Trophoblast cell (in vitro differentiated cells and primary cell): ENCODE results near the gene YWHAQ.

ENCODE experiments used
- DNase-seq, 2 donors: peaks; one replicate each; pipeline ENCODE4 v3.0.0-alpha.2; 2016
- H2AFZ ChIP-seq: 2 replicates; pipeline ENCODE4 v1.6.1; 2013; ENCODE audit warnings: low read length, moderate library complexity, mild to moderate bottlenecking; ENCODE audit not compliant: insufficient read depth, poor library complexity
- H2AK5ac ChIP-seq: 2 replicates; pipeline ENCODE4 v1.6.1; 2013; ENCODE audit warnings: mild to moderate bottlenecking, low read length
- H2BK120ac ChIP-seq: 2 replicates; pipeline ENCODE4 v1.6.1; 2013; ENCODE audit warnings: low read length, mild to moderate bottlenecking, moderate library complexity; ENCODE audit not compliant: insufficient read depth, poor library complexity
- H2BK12ac ChIP-seq: 2 replicates; pipeline ENCODE4 v1.6.1; 2013; ENCODE audit warnings: mild to moderate bottlenecking, low read length, moderate library complexity
- H2BK5ac ChIP-seq: 2 replicates; pipeline ENCODE4 v1.6.1; 2013; ENCODE audit warnings: low read length, low read depth, moderate library complexity, mild to moderate bottlenecking; ENCODE audit not compliant: poor library complexity
- H3K14ac ChIP-seq: 2 replicates; pipeline ENCODE4 v1.6.1; 2013; ENCODE audit warnings: mild to moderate bottlenecking, low read length
- H3K18ac ChIP-seq: 2 replicates; pipeline ENCODE4 v1.6.1; 2013; ENCODE audit warnings: mild to moderate bottlenecking, low read length
- H3K23ac ChIP-seq: 2 replicates; pipeline ENCODE4 v1.6.1; 2013; ENCODE audit warnings: low read length
- H3K27ac ChIP-seq: 2 replicates; pipeline ENCODE4 v1.5.1; 2013; ENCODE audit warnings: low read depth, mild to moderate bottlenecking, inconsistent platforms, low read length, moderate library complexity
- H3K27me3 ChIP-seq: 2 replicates; pipeline ENCODE4 v1.6.1; 2013; ENCODE audit warnings: inconsistent platforms, mild to moderate bottlenecking, low read length, moderate library complexity; ENCODE audit not compliant: insufficient read depth
- H3K36me3 ChIP-seq, 2 experiments: 1 replicate in 1 of 2; 2 replicates in 1 of 2; pipeline ENCODE4 v1.6.1; 2013; ENCODE audit warnings: low read length in 2 of 2, mild to moderate bottlenecking in 2 of 2, moderate library complexity in 1 of 2; ENCODE audit not compliant: insufficient read depth in 2 of 2, control insufficient read depth in 1 of 2
- H3K4ac ChIP-seq: 2 replicates; pipeline ENCODE4 v1.6.1; 2013; ENCODE audit warnings: low read depth, mild to moderate bottlenecking, low read length, moderate library complexity
- H3K4me1 ChIP-seq, 2 experiments: 1 replicate in 1 of 2; 2 replicates in 1 of 2; pipeline ENCODE4 v1.6.1; 2013; ENCODE audit warnings: low read length in 2 of 2, mild to moderate bottlenecking in 2 of 2, moderate library complexity in 1 of 2; ENCODE audit not compliant: insufficient read depth in 2 of 2, control insufficient read depth in 1 of 2
- H3K4me2 ChIP-seq: 2 replicates; pipeline ENCODE4 v1.6.1; 2013; ENCODE audit warnings: inconsistent platforms, mild to moderate bottlenecking, low read length, moderate library complexity
- H3K4me3 ChIP-seq: 2 replicates; pipeline ENCODE4 v1.5.1; 2013; ENCODE audit warnings: mild to moderate bottlenecking, low read depth, low read length, inconsistent platforms
- H3K79me1 ChIP-seq: one replicate; pipeline ENCODE4 v1.6.1; 2013; ENCODE audit warnings: low read length
- H3K79me2 ChIP-seq: 2 replicates; pipeline ENCODE4 v1.6.1; 2013; ENCODE audit warnings: low read length, mild to moderate bottlenecking; ENCODE audit not compliant: control insufficient read depth, insufficient read depth, poor library complexity
- H3K9ac ChIP-seq: 2 replicates; pipeline ENCODE4 v1.6.1; 2013; ENCODE audit warnings: mild to moderate bottlenecking, low read length
- H3K9me3 ChIP-seq: 2 replicates; pipeline ENCODE4 v1.6.1; 2013; ENCODE audit warnings: low read depth, mild to moderate bottlenecking, control low read depth, inconsistent platforms, low read length; ENCODE audit not compliant: insufficient read depth
- H4K12ac ChIP-seq: 2 replicates; pipeline ENCODE4 v1.6.1; 2013; ENCODE audit warnings: low read depth, mild to moderate bottlenecking, low read length, moderate library complexity
- H4K8ac ChIP-seq: 2 replicates; pipeline ENCODE4 v1.6.1; 2013; ENCODE audit warnings: low read depth, mild to moderate bottlenecking, low read length, moderate library complexity
- H4K91ac ChIP-seq: one replicate; pipeline ENCODE4 v1.6.1; 2013; ENCODE audit warnings: low read depth, mild to moderate bottlenecking, low read length, moderate library complexity
- WGBS: extraction: QIAGEN DNeasy Blood & Tissue Kit; methylation state at CpG from one replicate; pipeline ENCODE4 v1.1.7; 2013; ENCODE audit warnings: missing lambda C conversion rate; ENCODE audit not compliant: insufficient read length, insufficient coverage; ENCODE audit errors: extremely low coverage; 5-methylcytosine and 5-hydroxymethylcytosine counted together

Gene YWHAQ

DNA sequence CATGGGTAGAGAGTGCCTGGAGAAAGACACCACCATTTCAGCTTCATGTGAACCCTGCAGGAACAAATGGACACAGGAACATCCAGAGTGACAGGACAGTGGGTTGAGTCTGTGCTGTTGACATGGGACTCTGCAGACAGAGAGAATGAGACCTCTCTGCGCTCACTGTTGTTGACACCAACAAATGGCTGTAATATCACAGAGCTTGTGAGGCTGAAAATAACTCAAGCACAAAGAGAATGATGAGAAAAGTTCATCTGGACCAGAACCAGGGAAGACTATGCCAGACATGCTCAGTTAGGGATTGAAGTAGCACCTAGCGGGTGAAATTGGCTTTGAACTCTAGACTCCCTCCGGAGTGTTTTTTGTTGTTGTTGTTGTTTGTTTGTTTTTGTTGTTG lies 37.0 kb upstream of the YWHAQ start:
- H2AFZ ChIP-seq: no peak overlapping the region
- H3K4ac ChIP-seq: no peak overlapping the region
- no peaks in the 10 kb centered on the region for H3K36me3 ChIP-seq
- H3K79me2 ChIP-seq: no peaks in the 10 kb centered on the region
- no peaks in the 10 kb centered on the region for H3K4me1 ChIP-seq
- H4K91ac ChIP-seq: no peak overlapping the region
- H2BK12ac ChIP-seq: no peak overlapping the region
- H3K14ac ChIP-seq: no peak overlapping the region
- no peaks in the 10 kb centered on the region for H3K27me3 ChIP-seq
- no CpG with 5 or more reads among the region's 3 CpGs for WGBS
- H3K27ac ChIP-seq: no peak overlapping the region
- no peak overlapping the region for H3K4me2 ChIP-seq
- H3K9ac ChIP-seq: no peak overlapping the region
- no peak overlapping the region for H3K23ac ChIP-seq
- H3K9me3 ChIP-seq: peaks cover 2% of the 10 kb centered on the region
- H3K18ac ChIP-seq: no peak overlapping the region
- H2AK5ac ChIP-seq: no peak overlapping the region
- no peak overlapping the region for H2BK120ac ChIP-seq
- no peak overlapping the region for H4K12ac ChIP-seq
- H4K8ac ChIP-seq: no peak overlapping the region
- no peak for DNase-seq
- no peak overlapping the region for H3K4me3 ChIP-seq
- H2BK5ac ChIP-seq: no peak overlapping the region
- no peaks in the 10 kb centered on the region for H3K79me1 ChIP-seq

DNA sequence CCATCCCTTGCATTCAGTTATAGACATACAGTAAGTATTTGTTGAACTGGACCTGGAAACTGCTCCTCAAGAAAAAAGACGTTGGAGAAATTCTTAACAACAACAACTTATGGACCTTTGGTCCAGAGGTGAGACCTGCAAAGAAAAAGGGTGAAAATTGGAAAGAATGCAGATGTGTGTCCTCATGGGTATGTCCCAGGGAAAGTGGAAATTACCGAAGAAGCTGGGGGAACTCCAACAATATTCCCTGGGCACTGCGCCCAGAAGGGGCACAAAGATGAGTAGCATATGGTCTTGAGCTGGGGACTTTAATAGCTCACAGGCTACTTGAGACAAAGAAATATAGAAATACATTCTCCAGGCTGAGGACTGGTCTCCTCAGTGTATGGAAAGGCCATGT lies 35.5 kb upstream of the YWHAQ start:
- H4K8ac ChIP-seq: no peak overlapping the region
- no CpG with 5 or more reads among the region's 3 CpGs for WGBS
- H3K79me1 ChIP-seq: no peaks in the 10 kb centered on the region
- H4K12ac ChIP-seq: no peak overlapping the region
- no peak overlapping the region for H3K27ac ChIP-seq
- H2BK12ac ChIP-seq: no peak overlapping the region
- no peaks in the 10 kb centered on the region for H3K36me3 ChIP-seq
- no peak overlapping the region for H3K9ac ChIP-seq
- no peak overlapping the region for H3K4me3 ChIP-seq
- no peaks in the 10 kb centered on the region for H3K27me3 ChIP-seq
- H3K4ac ChIP-seq: no peak overlapping the region
- no peak overlapping the region for H2BK120ac ChIP-seq
- H3K23ac ChIP-seq: no peak overlapping the region
- peaks cover 2% of the 10 kb centered on the region for H3K9me3 ChIP-seq
- no peak for DNase-seq
- no peak overlapping the region for H3K18ac ChIP-seq
- no peak overlapping the region for H3K14ac ChIP-seq
- no peaks in the 10 kb centered on the region for H3K4me1 ChIP-seq
- H4K91ac ChIP-seq: no peak overlapping the region
- no peak overlapping the region for H3K4me2 ChIP-seq
- H3K79me2 ChIP-seq: no peaks in the 10 kb centered on the region
- no peak overlapping the region for H2AFZ ChIP-seq
- H2AK5ac ChIP-seq: no peak overlapping the region
- no peak overlapping the region for H2BK5ac ChIP-seq

DNA sequence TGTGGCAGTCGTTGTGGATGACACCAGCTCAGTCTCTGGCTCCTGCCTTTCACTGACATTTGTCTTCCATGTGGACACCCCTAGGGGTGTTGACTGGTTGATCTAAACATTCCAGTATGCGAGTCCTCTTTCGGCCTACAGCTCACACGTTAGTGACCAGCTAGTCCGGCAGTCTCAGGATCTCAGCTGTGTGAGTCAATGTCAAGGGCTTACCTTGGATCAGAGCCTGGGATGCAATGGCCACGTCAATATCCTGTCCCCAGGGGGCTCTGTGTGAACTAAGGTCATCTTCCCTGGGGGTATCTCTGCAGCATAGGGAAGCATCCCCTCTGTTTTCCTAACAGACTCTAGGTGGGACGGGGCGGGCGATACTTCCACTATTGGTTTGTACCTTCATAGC lies 35.1 kb upstream of the YWHAQ start:
- no peak overlapping the region for H2AK5ac ChIP-seq
- H3K9me3 ChIP-seq: peaks cover 2% of the 10 kb centered on the region
- no peak overlapping the region for H4K8ac ChIP-seq
- H3K27me3 ChIP-seq: no peaks in the 10 kb centered on the region
- no peaks in the 10 kb centered on the region for H3K79me1 ChIP-seq
- no peak overlapping the region for H3K4me2 ChIP-seq
- no peak overlapping the region for H3K27ac ChIP-seq
- H3K14ac ChIP-seq: no peak overlapping the region
- no peak overlapping the region for H2AFZ ChIP-seq
- H2BK120ac ChIP-seq: no peak overlapping the region
- no peak overlapping the region for H4K12ac ChIP-seq
- no peak overlapping the region for H3K23ac ChIP-seq
- no peak overlapping the region for H3K9ac ChIP-seq
- H3K4ac ChIP-seq: no peak overlapping the region
- WGBS: no CpG with 5 or more reads among the region's 9 CpGs
- H2BK12ac ChIP-seq: no peak overlapping the region
- no peak overlapping the region for H3K4me3 ChIP-seq
- H2BK5ac ChIP-seq: no peak overlapping the region
- no peaks in the 10 kb centered on the region for H3K4me1 ChIP-seq
- no peaks in the 10 kb centered on the region for H3K36me3 ChIP-seq
- no peak overlapping the region for H3K18ac ChIP-seq
- no peaks in the 10 kb centered on the region for H3K79me2 ChIP-seq
- DNase-seq: no peak
- no peak overlapping the region for H4K91ac ChIP-seq

DNA sequence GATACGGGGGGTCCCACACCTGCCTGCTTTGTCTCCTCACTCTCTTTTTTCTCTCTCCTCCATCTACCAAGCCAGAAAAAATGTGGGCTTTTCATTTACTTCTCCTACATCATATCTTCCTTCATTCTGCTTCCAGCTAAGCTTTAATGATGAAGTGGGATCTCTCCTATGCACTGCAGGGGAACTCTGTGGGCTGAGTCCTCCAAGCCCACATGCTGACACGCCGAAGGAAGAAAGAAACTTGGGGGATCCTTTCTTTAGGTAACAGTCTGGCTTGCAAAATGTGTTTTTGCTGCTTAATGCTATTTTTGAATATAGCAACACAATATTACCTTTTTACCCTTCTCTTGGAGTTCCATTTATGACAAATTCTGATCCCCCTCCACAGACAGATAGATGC lies 33.6 kb upstream of the YWHAQ start:
- Histone ChIP-seq H4K91ac (no peak overlapping the region), H3K36me3 (no peaks in the 10 kb centered on the region), H3K14ac (no peak overlapping the region)

More for the DNA sequence above, 33.6 kb upstream of the YWHAQ start:
- no peaks in the 10 kb centered on the region for H3K79me1 ChIP-seq
- no peak overlapping the region for H2AK5ac ChIP-seq
- no peaks in the 10 kb centered on the region for H3K4me1 ChIP-seq
- no peak overlapping the region for H4K12ac ChIP-seq
- no peak for DNase-seq
- H2BK5ac ChIP-seq: no peak overlapping the region
- H3K27me3 ChIP-seq: no peaks in the 10 kb centered on the region
- H4K8ac ChIP-seq: no peak overlapping the region
- H3K4me2 ChIP-seq: no peak overlapping the region
- WGBS: no CpG with 5 or more reads among the region's 3 CpGs
- no peak overlapping the region for H3K23ac ChIP-seq
- H2AFZ ChIP-seq: no peak overlapping the region
- no peak overlapping the region for H2BK120ac ChIP-seq
- no peak overlapping the region for H3K27ac ChIP-seq
- H3K9ac ChIP-seq: no peak overlapping the region
- H2BK12ac ChIP-seq: no peak overlapping the region
- no peaks in the 10 kb centered on the region for H3K79me2 ChIP-seq
- no peak overlapping the region for H3K4me3 ChIP-seq
- H3K4ac ChIP-seq: no peak overlapping the region
- H3K9me3 ChIP-seq: peaks cover 2% of the 10 kb centered on the region
- H3K18ac ChIP-seq: no peak overlapping the region
